Upper lobe of left lung (tissue), 6 donors: ENCODE results near the gene RPL37A. TPM values are rescaled to one million over a fixed set of nuclear protein-coding genes. Genes with fewer than 3 reads are reported as not detected.

Source experiments
- ATAC-seq, 2 donors: fragments of 200-7000 bp; cut with Tn5 transposase; one replicate each; pipeline ENCODE4 v1.9.1; 2022; ENCODE audit warnings: mild to moderate bottlenecking in 2 of 2, moderate library complexity in 2 of 2; ENCODE audit not compliant: low FRiP score in 2 of 2
- DNase-seq, 2 donors: peaks; one replicate each; pipeline ENCODE4 v3.0.0-alpha.2; 2019 to 2020
- H3K27ac ChIP-seq, 4 donors: fragments of 200-600 bp; sonication (generic); one replicate each; pipeline ENCODE4 v1.5.1; 2016 to 2019
- H3K27me3 ChIP-seq, 4 donors: fragments of 200-600 bp; sonication (generic); one replicate each; pipeline ENCODE4 v1.5.1; 2017 to 2019
- H3K36me3 ChIP-seq, 4 donors: fragments of 200-600 bp; sonication (generic); one replicate each; pipeline ENCODE4 v1.5.1; 2016 to 2019
- H3K4me1 ChIP-seq, 4 donors: fragments of 200-600 bp; sonication (generic); one replicate each; pipeline ENCODE4 v1.5.1; 2018 to 2019
- H3K4me3 ChIP-seq, 4 donors: fragments of 200-600 bp; sonication (generic); one replicate each; pipeline ENCODE4 v1.5.1; 2017 to 2019; ENCODE audit warnings: mild to moderate bottlenecking in 2 of 4, moderate library complexity in 1 of 4
- H3K9me3 ChIP-seq, 4 donors: fragments of 200-600 bp; sonication (generic); one replicate each; pipeline ENCODE4 v1.5.1; 2018 to 2019
- EP300 ChIP-seq, 4 donors: sonication (generic); formaldehyde crosslinking; IDR thresholded peaks; one replicate each; pipeline ENCODE4 v1.5.1; 2017; ENCODE audit warnings: antibody characterized with exemption in 4 of 4, control low read depth in 2 of 4
- POLR2A ChIP-seq, 4 donors: fragments of 450-650 bp; IDR thresholded peaks; one replicate each; pipeline ENCODE4 v1.5.1; 2016 to 2017; ENCODE audit warnings: antibody characterized with exemption in 4 of 4, mild to moderate bottlenecking in 2 of 4
- POLR2AphosphoS5 ChIP-seq, 2 donors: sonication (generic); formaldehyde crosslinking; IDR thresholded peaks; one replicate each; pipeline ENCODE4 v1.5.1; 2017; ENCODE audit warnings: antibody characterized with exemption in 2 of 2
- WGBS, 2 donors: methylation state at CpG; one replicate each; pipeline ENCODE4 v1.1.5; 2017 to 2018; 5-methylcytosine and 5-hydroxymethylcytosine counted together
- total RNA-seq, 6 donors: library from RNA; depleted of rRNA in 4 of 6; stranded (reverse); fragments of >200 nt in 4 of 6; gene quantifications; one replicate each; pipeline versions ENCODE4 v1.1.0 to v1.2.1, GENCODE V29; 2016 to 2021
- TF ChIP-seq, protein P1 (sequence below), 6 experiments: fragments of 450-650 bp in 4 of 6; fragments of 200-600 bp in 2 of 6; sonication (generic) in 2 of 6; IDR thresholded peaks; one replicate each; pipeline ENCODE4 v1.5.1; 2016 to 2019; ENCODE audit warnings: antibody characterized with exemption in 6 of 6
- donor health status: DM: no; HTN: no; CAD: no; lungs with moderate emphysema.
- donor health status: DM: no; HTN: yes; CAD: no; lungs with severe emphysema.

The RPL37A gene
- total RNA-seq, 6 donors from 2014 or later, result 694 to 2,232 (median 1,163) TPM

GRCh38 chr2:216534809-216535208 lies 36.2 kb downstream of the RPL37A start:
- Histone ChIP-seq H3K36me3 (no peaks in the 10 kb centered on the region), H3K9me3 (no peaks in the 10 kb centered on the region), H3K4me3 (no peak overlapping the region), H3K27ac (peak overlapping the region; percentile 23 to 80 (median 72)), H3K4me1 (peaks cover 23 to 50% (median 39%) of the 10 kb centered on the region in 4 donors), H3K27me3 (no peaks in the 10 kb centered on the region)
- 48 to 79% methylated on average over 1 of the region's 1 CpG for WGBS, 2 donors
- DNase-seq (no peak), ATAC-seq (no peak)
- TF ChIP-seq, protein P1, sequence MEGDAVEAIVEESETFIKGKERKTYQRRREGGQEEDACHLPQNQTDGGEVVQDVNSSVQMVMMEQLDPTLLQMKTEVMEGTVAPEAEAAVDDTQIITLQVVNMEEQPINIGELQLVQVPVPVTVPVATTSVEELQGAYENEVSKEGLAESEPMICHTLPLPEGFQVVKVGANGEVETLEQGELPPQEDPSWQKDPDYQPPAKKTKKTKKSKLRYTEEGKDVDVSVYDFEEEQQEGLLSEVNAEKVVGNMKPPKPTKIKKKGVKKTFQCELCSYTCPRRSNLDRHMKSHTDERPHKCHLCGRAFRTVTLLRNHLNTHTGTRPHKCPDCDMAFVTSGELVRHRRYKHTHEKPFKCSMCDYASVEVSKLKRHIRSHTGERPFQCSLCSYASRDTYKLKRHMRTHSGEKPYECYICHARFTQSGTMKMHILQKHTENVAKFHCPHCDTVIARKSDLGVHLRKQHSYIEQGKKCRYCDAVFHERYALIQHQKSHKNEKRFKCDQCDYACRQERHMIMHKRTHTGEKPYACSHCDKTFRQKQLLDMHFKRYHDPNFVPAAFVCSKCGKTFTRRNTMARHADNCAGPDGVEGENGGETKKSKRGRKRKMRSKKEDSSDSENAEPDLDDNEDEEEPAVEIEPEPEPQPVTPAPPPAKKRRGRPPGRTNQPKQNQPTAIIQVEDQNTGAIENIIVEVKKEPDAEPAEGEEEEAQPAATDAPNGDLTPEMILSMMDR (IDR thresholded peaks at IDR 0.05), result no peak
- TF ChIP-seq POLR2AphosphoS5 (IDR thresholded peaks at IDR 0.05), result no peak
- no peak for TF ChIP-seq POLR2A (IDR thresholded peaks at IDR 0.05)
- TF ChIP-seq EP300 (IDR thresholded peaks at IDR 0.05), result no peak

- TF ChIP-seq POLR2AphosphoS5 (IDR thresholded peaks at IDR 0.05) (peak; percentile 72 to 87), EP300 (IDR thresholded peaks at IDR 0.05) (peak in 2 of 4 donors; percentile 73 to 88), POLR2A (IDR thresholded peaks at IDR 0.05) (no peak)
- TF ChIP-seq, protein P1 (IDR thresholded peaks at IDR 0.05), result no peak
- DNase-seq (peak in 1 of 2 donors; percentile 40), ATAC-seq (peak; percentile 77 to 80)
- Histone ChIP-seq H3K27me3 (no peaks in the 10 kb centered on the region), H3K4me1 (peaks cover 27 to 55% (median 43%) of the 10 kb centered on the region in 4 donors), H3K27ac (peak overlapping the region; percentile 34 to 80 (median 72)), H3K4me3 (no peak overlapping the region), H3K9me3 (no peaks in the 10 kb centered on the region), H3K36me3 (no peaks in the 10 kb centered on the region)
- WGBS, 2 donors, result 0 to 13% methylated on average over 9 to 10 of the region's 10 CpGs
These were observed 36.9 kb downstream of the RPL37A start for GRCh38 chr2:216535454-216535995.

DNA sequence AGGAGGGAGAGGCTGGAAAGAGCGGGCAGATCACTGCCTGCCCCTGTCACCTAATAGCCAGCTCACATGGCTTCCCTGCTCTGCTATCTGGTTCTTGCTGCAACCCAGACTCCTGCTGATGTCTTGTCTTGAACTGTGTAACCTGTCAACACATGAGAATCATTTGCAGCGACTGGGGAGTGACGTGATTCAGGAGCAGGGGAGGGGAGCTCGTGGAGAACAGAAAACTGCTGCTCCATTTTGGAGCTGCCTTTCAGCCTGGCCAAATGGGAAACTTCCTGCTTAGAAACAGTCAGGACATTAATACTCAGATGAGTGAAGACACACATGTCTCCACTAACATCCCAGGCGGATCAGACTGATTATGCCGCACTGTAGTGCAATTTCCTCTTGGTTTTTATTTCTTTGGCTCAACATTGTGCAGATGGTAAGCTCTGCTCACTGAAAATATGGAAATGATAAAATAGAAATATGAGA lies 38.1 kb downstream of the RPL37A start:
- Histone ChIP-seq H3K27me3 (no peaks in the 10 kb centered on the region), H3K4me1 (peaks cover 27 to 55% (median 43%) of the 10 kb centered on the region in 4 donors), H3K9me3 (no peaks in the 10 kb centered on the region), H3K36me3 (no peaks in the 10 kb centered on the region), H3K27ac (peak overlapping the region in 3 of 4 donors; percentile 21 to 44 (median 31)), H3K4me3 (no peak overlapping the region)
- no peak for DNase-seq
- TF ChIP-seq POLR2AphosphoS5 (IDR thresholded peaks at IDR 0.05) (peak in 1 of 2 donors; percentile 38), POLR2A (IDR thresholded peaks at IDR 0.05) (no peak), EP300 (IDR thresholded peaks at IDR 0.05) (no peak)
- TF ChIP-seq, protein P1 (IDR thresholded peaks at IDR 0.05), result no peak
- peak in 1 of 2 donors; percentile 33 for ATAC-seq
- 44 to 65% methylated on average over 6 of the region's 6 CpGs for WGBS, 2 donors

- peaks cover 27 to 55% (median 42%) of the 10 kb centered on the region in 4 donors for H3K4me1 ChIP-seq
- H3K4me3 ChIP-seq, result no peak overlapping the region
- H3K27me3 ChIP-seq, result no peaks in the 10 kb centered on the region
- no peaks in the 10 kb centered on the region for H3K9me3 ChIP-seq
- H3K36me3 ChIP-seq, result no peaks in the 10 kb centered on the region
- TF ChIP-seq EP300 (IDR thresholded peaks at IDR 0.05) (no peak), POLR2AphosphoS5 (IDR thresholded peaks at IDR 0.05) (no peak), POLR2A (IDR thresholded peaks at IDR 0.05) (no peak)
- TF ChIP-seq, protein P1 (IDR thresholded peaks at IDR 0.05), result no peak
- WGBS, 2 donors, result 85 to 94% methylated on average over 4 of the region's 4 CpGs
- ATAC-seq, result no peak
- no peak overlapping the region for H3K27ac ChIP-seq
- DNase-seq, result no peak
These were observed 38.7 kb downstream of the RPL37A start for GRCh38 chr2:216537366-216537765.

GRCh38 chr2:216538538-216538937 lies 39.9 kb downstream of the RPL37A start:
- H3K4me3 ChIP-seq, result no peak overlapping the region
- no peaks in the 10 kb centered on the region for H3K9me3 ChIP-seq
- DNase-seq (no peak), ATAC-seq (no peak)
- TF ChIP-seq POLR2A (IDR thresholded peaks at IDR 0.05), result no peak
- TF ChIP-seq EP300 (IDR thresholded peaks at IDR 0.05), result no peak
- TF ChIP-seq, protein P1 (IDR thresholded peaks at IDR 0.05), result no peak
- no peak for TF ChIP-seq POLR2AphosphoS5 (IDR thresholded peaks at IDR 0.05)
- H3K4me1 ChIP-seq, result peaks cover 25 to 45% (median 38%) of the 10 kb centered on the region in 4 donors
- no peak overlapping the region for H3K27ac ChIP-seq
- WGBS, 2 donors, result 89 to 94% methylated on average over 5 of the region's 5 CpGs
- H3K36me3 ChIP-seq, result no peaks in the 10 kb centered on the region
- H3K27me3 ChIP-seq, result no peaks in the 10 kb centered on the region
